Measurements from ENCODE around the gene LSP1.

Gene LSP1

DNA sequence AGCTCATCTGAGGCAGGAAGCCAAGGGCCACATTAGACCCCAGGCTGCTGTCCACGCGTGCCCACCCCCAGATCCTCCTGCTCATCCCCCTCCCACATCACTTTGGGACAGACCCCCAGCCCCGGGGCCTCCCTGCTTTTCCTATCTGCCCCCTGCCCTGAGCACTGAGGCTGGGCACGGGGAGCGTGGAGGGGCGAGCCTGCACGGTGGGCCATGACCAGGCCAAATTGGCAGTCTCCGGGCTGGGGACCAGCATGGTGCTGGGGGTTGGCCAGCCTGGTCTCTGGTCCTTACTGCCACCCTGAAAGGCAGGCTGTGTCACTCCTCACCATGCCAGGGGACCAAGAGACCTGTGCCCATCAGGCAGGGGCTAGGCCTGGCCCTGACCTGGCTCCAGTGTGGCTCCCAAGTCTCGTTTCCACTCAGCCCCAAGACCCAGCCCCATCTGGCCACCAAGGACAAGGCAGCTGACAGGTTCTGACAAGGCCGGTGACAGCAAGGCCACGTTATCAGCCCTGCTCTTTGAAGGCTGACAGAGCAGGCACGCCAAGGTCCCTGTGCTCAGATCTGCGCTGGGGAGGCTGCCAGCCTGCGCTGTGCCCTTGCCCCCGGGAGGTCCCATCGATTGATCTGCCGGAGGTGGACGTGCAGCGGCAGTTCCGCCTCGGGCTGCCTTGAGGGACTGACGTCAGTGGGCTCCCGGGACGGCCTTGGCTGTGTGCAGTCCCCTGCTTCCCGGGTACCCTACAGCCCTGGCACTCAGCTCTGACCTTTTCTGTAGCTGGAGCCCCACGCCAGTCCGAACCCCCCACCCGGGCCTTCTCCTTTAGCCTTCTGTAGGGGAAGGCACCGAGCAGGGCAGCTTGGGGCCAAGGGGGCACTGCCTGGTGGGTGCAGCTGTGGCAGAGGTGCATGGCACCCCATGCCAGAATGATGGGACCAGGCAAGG is 10.5 kb upstream of the LSP1 start:
- TF ChIP-seq, protein P1, sequence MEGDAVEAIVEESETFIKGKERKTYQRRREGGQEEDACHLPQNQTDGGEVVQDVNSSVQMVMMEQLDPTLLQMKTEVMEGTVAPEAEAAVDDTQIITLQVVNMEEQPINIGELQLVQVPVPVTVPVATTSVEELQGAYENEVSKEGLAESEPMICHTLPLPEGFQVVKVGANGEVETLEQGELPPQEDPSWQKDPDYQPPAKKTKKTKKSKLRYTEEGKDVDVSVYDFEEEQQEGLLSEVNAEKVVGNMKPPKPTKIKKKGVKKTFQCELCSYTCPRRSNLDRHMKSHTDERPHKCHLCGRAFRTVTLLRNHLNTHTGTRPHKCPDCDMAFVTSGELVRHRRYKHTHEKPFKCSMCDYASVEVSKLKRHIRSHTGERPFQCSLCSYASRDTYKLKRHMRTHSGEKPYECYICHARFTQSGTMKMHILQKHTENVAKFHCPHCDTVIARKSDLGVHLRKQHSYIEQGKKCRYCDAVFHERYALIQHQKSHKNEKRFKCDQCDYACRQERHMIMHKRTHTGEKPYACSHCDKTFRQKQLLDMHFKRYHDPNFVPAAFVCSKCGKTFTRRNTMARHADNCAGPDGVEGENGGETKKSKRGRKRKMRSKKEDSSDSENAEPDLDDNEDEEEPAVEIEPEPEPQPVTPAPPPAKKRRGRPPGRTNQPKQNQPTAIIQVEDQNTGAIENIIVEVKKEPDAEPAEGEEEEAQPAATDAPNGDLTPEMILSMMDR (IDR thresholded peaks at IDR 0.05; ENCODE audit: insufficient read depth, low read depth, low read length, missing control alignments): no peak
- no peak for DNase-seq (ENCODE audit: low read depth)
- no peak overlapping the region for H3K4me3 ChIP-seq (ENCODE audit: low read length)

DNA sequence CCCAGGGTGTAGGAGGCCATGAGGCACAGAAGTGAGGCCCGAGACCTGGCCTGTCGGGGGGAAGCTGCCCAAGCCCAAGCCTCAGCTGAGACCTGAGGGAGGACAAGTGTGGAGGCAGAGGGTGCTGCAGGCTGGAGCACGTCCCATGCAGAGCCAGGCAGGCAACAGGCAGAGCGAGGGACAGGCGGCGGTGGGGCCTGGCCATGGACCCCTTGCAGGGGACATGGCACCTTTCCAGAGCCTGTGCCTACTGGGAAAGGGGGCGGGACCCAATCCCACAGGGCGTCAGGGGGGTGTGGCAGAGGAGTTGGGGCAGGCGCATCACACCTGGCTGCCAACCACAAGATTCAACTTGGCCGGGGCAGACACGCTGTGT is 9.8 kb upstream of the LSP1 start:
- peak; percentile 65 for DNase-seq (ENCODE audit: low read depth)
- TF ChIP-seq, protein P1 (IDR thresholded peaks at IDR 0.05; ENCODE audit: insufficient read depth, low read depth, low read length, missing control alignments): no peak
- peak overlapping the region; percentile 5 for H3K4me3 ChIP-seq (ENCODE audit: low read length)

DNA sequence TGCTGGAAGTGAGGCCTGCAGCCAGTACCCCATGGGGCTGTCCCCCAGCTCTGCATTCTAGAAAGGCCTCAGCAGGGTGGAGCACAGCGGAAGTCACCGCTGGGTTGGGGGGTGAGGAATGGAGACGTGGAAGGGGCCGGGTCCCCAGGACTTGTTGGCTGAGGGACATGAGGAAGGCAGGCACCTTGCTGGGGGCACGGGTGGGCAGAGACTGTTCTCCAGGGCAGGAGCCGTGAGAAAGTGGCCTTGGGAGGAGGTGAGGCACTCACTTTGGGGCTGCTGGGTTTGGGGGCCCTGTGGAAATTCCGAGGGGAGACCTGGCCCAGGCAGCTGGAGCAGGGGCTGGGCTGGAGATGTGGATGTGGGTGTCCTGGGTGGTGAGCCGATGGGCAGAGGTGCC is 9.1 kb upstream of the LSP1 start:
- peak overlapping the region; percentile 5 for H3K4me3 ChIP-seq (ENCODE audit: low read length)
- TF ChIP-seq, protein P1 (IDR thresholded peaks at IDR 0.05; ENCODE audit: insufficient read depth, low read depth, low read length, missing control alignments): no peak
- DNase-seq (ENCODE audit: low read depth): no peak

DNA sequence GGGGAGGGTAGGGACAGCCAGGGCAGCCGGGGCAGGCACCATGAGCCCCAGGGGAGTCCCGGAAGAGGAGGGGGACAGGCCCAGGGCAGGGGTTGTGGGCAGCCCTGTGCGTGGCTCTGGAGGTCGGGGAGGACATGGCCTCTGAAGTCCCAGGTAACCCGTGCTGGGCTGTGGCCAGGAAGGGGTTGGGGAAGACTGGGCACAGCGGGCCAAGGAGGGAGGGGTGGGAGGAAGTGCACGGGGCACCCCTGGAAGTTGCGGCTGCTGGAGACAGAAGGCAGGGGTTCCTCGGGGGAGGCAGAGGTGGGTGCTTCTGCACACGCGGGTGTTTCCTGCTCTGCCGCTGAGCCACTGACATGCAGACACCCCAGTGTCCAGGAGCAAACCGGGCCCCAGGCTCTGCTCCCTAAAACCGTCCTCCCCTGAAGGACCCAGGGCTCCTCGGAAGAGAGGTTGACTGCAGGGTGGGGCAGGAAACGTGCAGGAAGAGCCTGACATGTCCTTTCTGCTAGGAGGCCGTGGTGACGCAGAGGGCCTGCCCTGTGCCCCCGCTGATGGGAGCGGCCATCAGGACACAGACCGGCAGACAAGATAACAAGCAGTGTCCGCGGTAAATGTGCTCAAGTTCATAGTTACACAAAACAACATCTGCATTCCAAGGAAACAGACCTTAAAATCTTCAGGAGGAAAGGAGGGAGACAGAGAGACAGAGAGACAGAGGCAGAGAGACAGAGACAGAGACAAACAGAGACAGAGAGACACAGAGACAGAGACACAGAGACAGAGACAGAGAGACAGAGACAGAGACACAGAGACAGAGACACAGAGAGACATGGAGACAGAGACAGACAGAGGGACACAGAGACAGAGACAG is 8.4 kb upstream of the LSP1 start:
- no peak overlapping the region for H3K4me3 ChIP-seq (ENCODE audit: low read length)
- peak; percentile 20 for DNase-seq (ENCODE audit: low read depth)
- TF ChIP-seq, protein P1 (IDR thresholded peaks at IDR 0.05; ENCODE audit: insufficient read depth, low read depth, low read length, missing control alignments): no peak

DNA sequence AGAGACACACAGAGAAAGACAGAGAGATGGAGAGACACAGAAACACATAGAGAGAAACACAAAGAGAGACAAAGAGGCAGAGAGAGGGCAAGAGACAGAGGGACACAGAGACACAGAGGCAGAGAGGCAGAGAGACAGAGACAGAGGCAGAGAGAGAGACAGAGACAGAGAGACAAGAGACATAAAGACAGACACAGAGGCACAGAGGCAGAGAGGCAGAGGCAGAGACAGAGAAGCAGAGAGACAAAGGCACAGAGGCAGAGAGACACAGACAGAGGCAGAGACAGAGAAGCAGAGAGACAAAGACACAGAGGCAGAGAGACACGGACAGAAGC is 7.8 kb upstream of the LSP1 start:
- TF ChIP-seq, protein P1 (IDR thresholded peaks at IDR 0.05; ENCODE audit: insufficient read depth, low read depth, low read length, missing control alignments): no peak
- no peak overlapping the region for H3K4me3 ChIP-seq (ENCODE audit: low read length)
- no peak for DNase-seq (ENCODE audit: low read depth)

DNA sequence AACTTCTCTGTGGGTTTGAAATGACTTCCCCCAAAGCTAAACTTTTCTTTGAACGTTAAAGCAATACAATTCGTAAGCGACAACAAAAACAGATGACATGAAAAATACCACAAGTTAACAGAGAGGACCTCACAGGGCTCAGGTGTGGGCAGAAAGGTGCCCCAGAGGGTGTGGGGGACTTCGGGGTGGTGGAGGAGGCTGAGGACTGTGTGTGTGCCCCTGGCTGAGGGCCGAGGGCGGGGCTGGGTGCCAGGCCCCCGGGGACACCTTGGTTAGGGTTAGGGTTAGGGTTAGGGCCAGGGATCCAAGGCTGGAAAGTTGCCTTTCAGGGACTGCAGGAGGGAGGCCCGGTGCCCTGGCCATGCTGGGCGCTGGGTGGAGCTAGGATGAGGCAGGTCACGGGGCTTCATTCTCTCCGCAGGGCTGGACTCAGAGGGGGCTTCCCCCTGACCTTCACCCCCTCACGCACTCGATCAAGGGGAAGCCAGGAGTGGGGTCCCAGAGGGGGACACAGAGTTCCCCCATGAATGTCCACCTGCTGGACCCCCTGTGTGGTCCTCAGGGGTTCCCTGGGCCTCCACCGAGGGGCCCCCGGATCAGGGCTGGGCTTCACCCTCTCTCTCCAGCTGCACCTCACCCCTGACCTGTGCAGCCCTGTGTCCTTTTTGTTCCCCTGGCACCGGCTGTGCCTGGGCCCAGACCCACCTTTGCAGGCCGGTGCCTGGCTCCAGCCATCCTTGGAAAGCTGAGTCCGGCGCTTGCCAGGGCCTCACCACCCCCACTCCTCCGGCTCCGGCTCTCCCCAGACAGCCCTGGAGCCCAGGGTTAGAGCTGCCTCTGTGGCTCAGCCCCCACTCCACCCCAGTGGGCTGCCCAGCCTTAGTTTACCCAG is 7.1 kb upstream of the LSP1 start:
- DNase-seq (ENCODE audit: low read depth): no peak
- TF ChIP-seq, protein P1 (IDR thresholded peaks at IDR 0.05; ENCODE audit: insufficient read depth, low read depth, low read length, missing control alignments): no peak
- H3K4me3 ChIP-seq (ENCODE audit: low read length): no peak overlapping the region

Measured in epithelial cell of esophagus (primary cell).